ENCODE results near the gene RRP12. TPM values are rescaled to one million over a fixed set of nuclear protein-coding genes. Genes with fewer than 3 reads are reported as not detected.

Gene RRP12
- total RNA-seq, 1 experiment from 2014 or later = 34.4 TPM

- no peaks in the 10 kb centered on the region for H3K9me3 ChIP-seq (ENCODE audit: low read length)
- no peaks in the 10 kb centered on the region for H3F3A ChIP-seq (ENCODE audit: low read length, unreplicated experiment)
- H3K9me2 ChIP-seq (replicated peaks; ENCODE audit: low read length) = no peaks in the 10 kb centered on the region
- no TSS peak for BruUV-seq (replicated peaks)
- no peaks in the 10 kb centered on the region for H4K20me1 ChIP-seq (ENCODE audit: low read length)
- no peaks in the 10 kb centered on the region for H3K27me3 ChIP-seq (ENCODE audit: low read length)
- peak; percentile 46 for TF ChIP-seq CTCF (conservative IDR thresholded peaks at IDR 0.05; ENCODE audit: low read depth, low read length)
- TF ChIP-seq EZH2 (IDR thresholded peaks at IDR 0.05; ENCODE audit: low read length, unreplicated experiment) = no peak
- H3K4me3 ChIP-seq (ENCODE audit: low read length) = no peak overlapping the region
- DNase-seq (no peak), ATAC-seq (peak; percentile 13; the same call in 1 of the 2 replicates)
- H3K36me3 ChIP-seq (ENCODE audit: low read depth, low read length) = peaks cover 21% of the 10 kb centered on the region
- H3K79me2 ChIP-seq (ENCODE audit: low read length) = no peaks in the 10 kb centered on the region
- ChIA-PET CTCF (no interaction called here), POLR2A (ENCODE audit: unreplicated experiment) (no interaction called here)
- H3K27ac ChIP-seq (ENCODE audit: low read length) = no peak overlapping the region
- intact Hi-C loops (cut with micrococcal nuclease) = loop anchor here (2.0 kb wide), 1 partner anchor 77 kb away; no protein-coding TSS in a partner anchor
- H3K4me2 ChIP-seq (ENCODE audit: low read length) = no peak overlapping the region
- H3K4me1 ChIP-seq (ENCODE audit: insufficient read depth, low read length) = no peaks in the 10 kb centered on the region
- H2AFZ ChIP-seq (ENCODE audit: low read length) = no peak overlapping the region
- H3K9ac ChIP-seq (ENCODE audit: low read length) = no peak overlapping the region
Measured at GRCh38 chr10:97355571-97355975, 45.6 kb downstream of the RRP12 start.

GRCh38 chr10:97353945-97354344 is 47.2 kb downstream of the RRP12 start:
- CTCF ChIA-PET = no interaction called here
- Histone ChIP-seq H3K9ac (ENCODE audit: low read length) (no peak overlapping the region), H3K36me3 (ENCODE audit: low read depth, low read length) (peaks cover 27% of the 10 kb centered on the region), H3K4me1 (ENCODE audit: insufficient read depth, low read length) (no peaks in the 10 kb centered on the region), H3F3A (ENCODE audit: low read length, unreplicated experiment) (no peaks in the 10 kb centered on the region), H3K4me3 (ENCODE audit: low read length) (no peak overlapping the region), H3K79me2 (ENCODE audit: low read length) (no peaks in the 10 kb centered on the region), H3K27me3 (ENCODE audit: low read length) (no peaks in the 10 kb centered on the region), H2AFZ (ENCODE audit: low read length) (no peak overlapping the region), H3K9me3 (ENCODE audit: low read length) (no peaks in the 10 kb centered on the region), H3K9me2 (replicated peaks; ENCODE audit: low read length) (no peaks in the 10 kb centered on the region), H3K4me2 (ENCODE audit: low read length) (no peak overlapping the region), H4K20me1 (ENCODE audit: low read length) (no peaks in the 10 kb centered on the region), H3K27ac (ENCODE audit: low read length) (no peak overlapping the region)
- DNase-seq (no peak), ATAC-seq (no peak)
- TF ChIP-seq EZH2 (IDR thresholded peaks at IDR 0.05; ENCODE audit: low read length, unreplicated experiment) (no peak), EZH2phosphoT487 (IDR thresholded peaks at IDR 0.05; ENCODE audit: borderline replicate concordance, low read length) (no peak), CTCF (conservative IDR thresholded peaks at IDR 0.05; ENCODE audit: low read depth, low read length) (no peak)
- intact Hi-C loops (cut with micrococcal nuclease) = loop anchor here (2.0 kb wide), 1 partner anchor 75 kb away; no protein-coding TSS in a partner anchor
- no TSS peak for BruUV-seq (replicated peaks)
- POLR2A ChIA-PET (ENCODE audit: unreplicated experiment) = interaction anchor here (0.6 kb wide), 1 partner anchor 84 kb away, joined by 5 read pairs; no protein-coding TSS in a partner anchor

- H3K27ac ChIP-seq (ENCODE audit: low read length) = no peak overlapping the region
- H2AFZ ChIP-seq (ENCODE audit: low read length) = no peak overlapping the region
- H3K4me3 ChIP-seq (ENCODE audit: low read length) = no peak overlapping the region
- H3K4me2 ChIP-seq (ENCODE audit: low read length) = no peak overlapping the region
- no peaks in the 10 kb centered on the region for H3K79me2 ChIP-seq (ENCODE audit: low read length)
- no peak for TF ChIP-seq EZH2phosphoT487 (IDR thresholded peaks at IDR 0.05; ENCODE audit: borderline replicate concordance, low read length)
- no peak for ATAC-seq
- H4K20me1 ChIP-seq (ENCODE audit: low read length) = no peaks in the 10 kb centered on the region
- intact Hi-C loops (cut with micrococcal nuclease) = no loop called here
- H3F3A ChIP-seq (ENCODE audit: low read length, unreplicated experiment) = no peaks in the 10 kb centered on the region
- ChIA-PET POLR2A (ENCODE audit: unreplicated experiment) (interaction anchor here (0.5 kb wide), 1 partner anchor 31 kb away, joined by 11 read pairs; no protein-coding TSS in a partner anchor), CTCF (no interaction called here)
- H3K9ac ChIP-seq (ENCODE audit: low read length) = no peak overlapping the region
- H3K27me3 ChIP-seq (ENCODE audit: low read length) = no peaks in the 10 kb centered on the region
- peaks cover 11% of the 10 kb centered on the region; the same call in 1 of the 2 replicates for H3K36me3 ChIP-seq (ENCODE audit: low read depth, low read length)
- BruUV-seq (replicated peaks) = no TSS peak
- DNase-seq = no peak
- H3K9me3 ChIP-seq (ENCODE audit: low read length) = no peaks in the 10 kb centered on the region
- no peaks in the 10 kb centered on the region for H3K4me1 ChIP-seq (ENCODE audit: insufficient read depth, low read length)
- no peaks in the 10 kb centered on the region for H3K9me2 ChIP-seq (replicated peaks; ENCODE audit: low read length)
Measured at GRCh38 chr10:97349752-97350513, 51.2 kb downstream of the RRP12 start.

All from PC-3 (cell line).